SU-DHL-6 (cell line): ENCODE results near the gene TBC1D5.

Source experiments
- CTCF ChIP-seq: fragments of 200-600 bp; sonication (generic); IDR thresholded peaks from one replicate; pipeline ENCODE4 v1.5.1; 2017; ENCODE audit warnings: antibody characterized with exemption, mild to moderate bottlenecking, low read length, moderate library complexity; ENCODE audit not compliant: insufficient read depth, poor library complexity, severe bottlenecking
- EZH2phosphoT487 ChIP-seq: fragments of 200-600 bp; sonication (generic), shearing (Covaris generic); conservative IDR thresholded peaks from 2 replicates; pipeline ENCODE4 v1.6.1; 2018; ENCODE audit warnings: mild to moderate bottlenecking, antibody characterized with exemption, low read length, moderate library complexity, mixed read lengths

GRCh38 chr3:17742102-17742879 lies at the start of gene TBC1D5:
- TF ChIP-seq CTCF: no peak
- no peak for TF ChIP-seq EZH2phosphoT487
